Peyer's patch (tissue), 4 donors: ENCODE results near the gene SH3RF3.

Experiments
- CTCF ChIP-seq, 6 experiments: fragments of 450-650 bp in 4 of 6; fragments of 200-600 bp in 2 of 6; sonication (generic) in 1 of 6; IDR thresholded peaks; one replicate each; pipeline ENCODE4 v1.5.1; 2017 to 2019; ENCODE audit warnings: antibody characterized with exemption in 6 of 6, mild to moderate bottlenecking in 3 of 6, moderate library complexity in 1 of 6
- POLR2A ChIP-seq, 2 donors: fragments of 450-650 bp; IDR thresholded peaks; one replicate each; pipeline ENCODE4 v1.5.1; 2017; ENCODE audit warnings: antibody characterized with exemption in 2 of 2, mild to moderate bottlenecking in 2 of 2, moderate library complexity in 2 of 2

DNA sequence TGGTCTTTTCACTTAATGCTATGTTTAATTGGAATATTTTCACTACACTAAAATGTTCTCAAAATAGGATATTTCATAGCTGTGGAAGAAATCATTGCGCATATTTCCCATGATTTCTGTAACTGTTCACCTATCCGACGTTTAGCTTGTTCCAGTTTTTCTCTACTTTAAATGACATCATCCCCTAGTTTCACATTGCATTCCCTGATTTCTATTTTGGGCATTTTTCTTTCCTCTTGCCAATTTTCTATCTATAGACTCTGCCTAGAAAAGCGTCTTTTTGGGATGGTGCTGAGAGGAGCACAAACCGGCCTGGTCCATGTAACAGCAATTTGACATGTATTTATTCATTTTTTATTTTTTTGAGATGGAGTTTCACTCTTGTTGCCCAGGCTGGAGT is 163.4 kb downstream of the SH3RF3 start:
- TF ChIP-seq CTCF (IDR thresholded peaks at IDR 0.05) (no peak), POLR2A (IDR thresholded peaks at IDR 0.05) (no peak)
